Right atrium auricular region (tissue), 2 donors: Measurements from ENCODE around the gene AIF1L. TPM values are rescaled to one million over a fixed set of nuclear protein-coding genes. Genes with fewer than 3 reads are reported as not detected.

Source experiments
- DNase-seq: peaks from one replicate; pipeline ENCODE4 v3.0.0-alpha.2; 2019; ENCODE audit warnings: low spot score
- H3K27ac ChIP-seq, 2 donors: fragments of 200-600 bp; sonication (generic); 1 replicate in 1 of 2; 2 replicates in 1 of 2; pipeline ENCODE4 v1.5.1; 2016 to 2019
- H3K27me3 ChIP-seq, 2 donors: fragments of 200-600 bp; sonication (generic); one replicate each; pipeline versions ENCODE4 v1.5.1 to v1.6.0; 2017 to 2019
- H3K36me3 ChIP-seq: fragments of 200-600 bp; sonication (generic); one replicate; pipeline ENCODE4 v1.5.1; 2016
- H3K4me1 ChIP-seq, 2 donors: fragments of 200-600 bp; sonication (generic); one replicate each; pipeline versions ENCODE4 v1.5.1 to v1.6.0; 2017 to 2019
- H3K4me3 ChIP-seq, 2 donors: fragments of 200-600 bp; sonication (generic); 1 replicate in 1 of 2; 2 replicates in 1 of 2; pipeline ENCODE4 v1.5.1; 2017 to 2019; ENCODE audit warnings: mild to moderate bottlenecking in 1 of 2, moderate library complexity in 1 of 2
- H3K9me3 ChIP-seq, 2 donors: fragments of 200-600 bp; sonication (generic); one replicate each; pipeline ENCODE4 v1.5.1; 2019
- total RNA-seq, 2 donors: library from RNA; depleted of rRNA; stranded (reverse); fragments of >200 nt; gene quantifications; one replicate each; pipeline ENCODE4 v1.1.0, GENCODE V29; 2016
- TF ChIP-seq, protein P1 (sequence below), 2 donors: fragments of 200-600 bp; sonication (generic); IDR thresholded peaks; one replicate each; pipeline ENCODE4 v1.5.1; 2019; ENCODE audit warnings: antibody characterized with exemption in 2 of 2

AIF1L gene
- total RNA-seq, 2 donors from 2014 or later = 15.4 to 27.3 TPM

GRCh38 chr9:131162886-131163285 lies 66.6 kb downstream of the AIF1L start:
- no peaks in the 10 kb centered on the region for H3K9me3 ChIP-seq
- no peaks in the 10 kb centered on the region for H3K27me3 ChIP-seq
- H3K4me3 ChIP-seq = no peak overlapping the region
- TF ChIP-seq, protein P1, sequence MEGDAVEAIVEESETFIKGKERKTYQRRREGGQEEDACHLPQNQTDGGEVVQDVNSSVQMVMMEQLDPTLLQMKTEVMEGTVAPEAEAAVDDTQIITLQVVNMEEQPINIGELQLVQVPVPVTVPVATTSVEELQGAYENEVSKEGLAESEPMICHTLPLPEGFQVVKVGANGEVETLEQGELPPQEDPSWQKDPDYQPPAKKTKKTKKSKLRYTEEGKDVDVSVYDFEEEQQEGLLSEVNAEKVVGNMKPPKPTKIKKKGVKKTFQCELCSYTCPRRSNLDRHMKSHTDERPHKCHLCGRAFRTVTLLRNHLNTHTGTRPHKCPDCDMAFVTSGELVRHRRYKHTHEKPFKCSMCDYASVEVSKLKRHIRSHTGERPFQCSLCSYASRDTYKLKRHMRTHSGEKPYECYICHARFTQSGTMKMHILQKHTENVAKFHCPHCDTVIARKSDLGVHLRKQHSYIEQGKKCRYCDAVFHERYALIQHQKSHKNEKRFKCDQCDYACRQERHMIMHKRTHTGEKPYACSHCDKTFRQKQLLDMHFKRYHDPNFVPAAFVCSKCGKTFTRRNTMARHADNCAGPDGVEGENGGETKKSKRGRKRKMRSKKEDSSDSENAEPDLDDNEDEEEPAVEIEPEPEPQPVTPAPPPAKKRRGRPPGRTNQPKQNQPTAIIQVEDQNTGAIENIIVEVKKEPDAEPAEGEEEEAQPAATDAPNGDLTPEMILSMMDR (IDR thresholded peaks at IDR 0.05) = no peak
- H3K36me3 ChIP-seq = peaks cover 62% of the 10 kb centered on the region
- H3K27ac ChIP-seq = no peak overlapping the region
- peaks cover 0 to 9% of the 10 kb centered on the region in 2 donors for H3K4me1 ChIP-seq
- no peak for DNase-seq

DNA sequence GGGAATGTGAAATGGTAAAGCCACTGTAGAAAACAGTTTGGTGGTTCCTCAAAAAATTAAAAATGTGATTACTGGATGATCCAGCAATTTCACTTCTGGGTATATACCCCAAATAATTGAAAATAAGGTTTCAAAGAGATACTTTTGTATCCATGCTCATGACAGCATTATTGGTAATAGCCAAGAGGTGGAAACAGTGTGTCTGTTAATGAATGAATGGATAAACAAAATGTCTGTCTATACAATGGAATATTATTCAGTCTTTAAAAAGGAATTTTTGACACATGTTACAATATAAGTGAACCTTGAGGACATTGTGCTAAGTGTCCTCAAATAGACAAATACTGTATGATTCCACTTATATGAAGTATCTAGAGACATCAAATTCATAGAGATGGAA lies 69.2 kb downstream of the AIF1L start:
- Histone ChIP-seq H3K4me1 (peaks cover 0 to 9% of the 10 kb centered on the region in 2 donors), H3K27me3 (no peaks in the 10 kb centered on the region), H3K9me3 (no peaks in the 10 kb centered on the region), H3K27ac (no peak overlapping the region), H3K36me3 (peaks cover 40% of the 10 kb centered on the region), H3K4me3 (no peak overlapping the region)
- TF ChIP-seq, protein P1 (IDR thresholded peaks at IDR 0.05) = no peak
- DNase-seq = no peak

DNA sequence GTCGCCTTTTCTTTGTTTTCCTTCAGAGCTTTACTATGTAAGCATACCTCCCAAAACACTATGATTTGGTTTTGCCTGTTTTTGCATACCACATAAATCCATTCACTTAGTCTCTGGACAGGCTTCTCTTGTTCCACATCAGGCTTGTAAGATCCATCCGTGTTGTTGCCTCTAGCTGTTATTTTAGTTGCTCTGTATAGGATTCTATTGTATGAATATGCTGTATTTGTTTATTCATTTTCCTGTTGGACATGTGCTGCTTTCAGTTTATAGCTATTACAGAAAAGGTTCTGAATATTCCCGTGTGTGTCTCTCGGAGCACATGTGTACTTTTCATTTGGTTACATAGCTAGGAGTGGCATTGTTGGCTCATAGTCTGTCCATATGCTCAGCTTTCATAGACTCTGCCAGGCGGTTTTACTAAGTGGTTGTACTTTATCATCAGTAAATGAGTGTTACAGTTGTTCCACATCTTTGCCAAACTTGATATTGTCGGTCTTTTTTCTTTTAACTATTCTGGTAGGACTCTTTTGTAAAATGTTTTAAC lies 70.9 kb downstream of the AIF1L start:
- peaks cover 0 to 9% of the 10 kb centered on the region in 2 donors for H3K4me1 ChIP-seq
- H3K36me3 ChIP-seq = peaks cover 26% of the 10 kb centered on the region
- no peak overlapping the region for H3K4me3 ChIP-seq
- no peaks in the 10 kb centered on the region for H3K27me3 ChIP-seq
- TF ChIP-seq, protein P1 (IDR thresholded peaks at IDR 0.05) = no peak
- H3K9me3 ChIP-seq = no peaks in the 10 kb centered on the region
- no peak for DNase-seq
- no peak overlapping the region for H3K27ac ChIP-seq

DNA sequence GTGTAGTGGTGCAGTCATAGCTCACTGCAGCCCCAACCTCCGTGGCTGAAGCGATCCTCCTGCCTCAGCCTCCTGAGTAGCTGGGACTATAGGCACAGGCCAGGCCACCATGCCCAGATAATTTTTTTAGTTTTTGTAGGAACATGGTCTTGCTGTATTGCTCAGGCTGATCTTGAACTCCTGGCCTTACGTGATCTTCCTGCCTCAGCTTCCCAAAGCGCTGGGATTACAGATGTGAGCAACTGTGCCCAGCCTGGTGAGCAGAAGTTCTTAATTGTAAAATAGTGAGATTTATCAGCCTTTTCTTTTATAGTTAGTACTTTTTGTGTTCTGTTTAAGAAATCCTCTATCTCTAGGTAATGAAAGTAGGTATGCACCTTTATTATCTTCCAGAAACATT lies 71.6 kb downstream of the AIF1L start:
- TF ChIP-seq, protein P1 (IDR thresholded peaks at IDR 0.05) = no peak
- Histone ChIP-seq H3K4me3 (no peak overlapping the region), H3K9me3 (no peaks in the 10 kb centered on the region), H3K4me1 (peaks cover 0 to 9% of the 10 kb centered on the region in 2 donors), H3K27ac (no peak overlapping the region), H3K36me3 (peaks cover 20% of the 10 kb centered on the region), H3K27me3 (no peaks in the 10 kb centered on the region)
- DNase-seq = no peak

- no peak overlapping the region for H3K27ac ChIP-seq
- peaks cover 11% of the 10 kb centered on the region for H3K36me3 ChIP-seq
- no peaks in the 10 kb centered on the region for H3K9me3 ChIP-seq
- H3K4me1 ChIP-seq = peaks cover 0 to 9% of the 10 kb centered on the region in 2 donors
- H3K27me3 ChIP-seq = no peaks in the 10 kb centered on the region
- TF ChIP-seq, protein P1 (IDR thresholded peaks at IDR 0.05) = no peak
- no peak for DNase-seq
- no peak overlapping the region for H3K4me3 ChIP-seq
These were observed 73.4 kb downstream of the AIF1L start for GRCh38 chr9:131169563-131170240.

Other genes with a start within 250 kb of the AIF1L start
- gene QRFP, start 199.7 kb upstream of the AIF1L start, total RNA-seq = not detected
- gene FIBCD1, start 157.3 kb upstream of the AIF1L start, total RNA-seq = 1 to 10 TPM in 1 of 2 donors, under 1 TPM in 1; 0.20 to 4.6 TPM
- 1 to 10 TPM in 1 of 2 donors, under 1 TPM in 1; 0.56 to 1.6 TPM for gene LAMC3, start 87.4 kb upstream of the AIF1L start, total RNA-seq
- 10 to 100 TPM; 29.5 to 31.6 TPM for gene NUP214, start 29.1 kb downstream of the AIF1L start, total RNA-seq
- gene FAM78A, start 180.0 kb downstream of the AIF1L start, total RNA-seq = 10 to 100 TPM; 31.8 to 55.3 TPM
- 100 to 1,000 TPM; 124 to 216 TPM for gene PLPP7, start 193.2 kb downstream of the AIF1L start, total RNA-seq